Neural progenitor cell (in vitro differentiated cells): ENCODE data around the gene ANKHD1. TPM values are rescaled to one million over a fixed set of nuclear protein-coding genes. Genes with fewer than 3 reads are reported as not detected.

Source experiments
- DNase-seq: peaks from one replicate; pipeline ENCODE4 v3.0.0-alpha.2; 2016; ENCODE audit warnings: low spot score
- H2AFZ ChIP-seq: fragments of 200-600 bp; sonication (generic); replicated peaks from 2 replicates; pipeline ENCODE4 v1.6.1; 2016; ENCODE audit warnings: antibody characterized with exemption
- H3F3A ChIP-seq: fragments of 200-600 bp; sonication (generic); 2 replicates; pipeline ENCODE4 v1.6.1; 2016; ENCODE audit warnings: antibody characterized with exemption, low read depth
- H3K27ac ChIP-seq: fragments of 200-600 bp; sonication (generic); 2 replicates; pipeline ENCODE4 v1.5.1; 2016; ENCODE audit warnings: mild to moderate bottlenecking
- H3K27me3 ChIP-seq: fragments of 200-600 bp; sonication (generic); 2 replicates; pipeline ENCODE4 v1.6.1; 2016; ENCODE audit warnings: mild to moderate bottlenecking, moderate library complexity
- H3K36me3 ChIP-seq: fragments of 200-600 bp; sonication (generic); 2 replicates; pipeline ENCODE4 v1.5.1; 2016
- H3K4me1 ChIP-seq: fragments of 200-600 bp; sonication (generic); 2 replicates; pipeline ENCODE4 v1.6.1; 2016; ENCODE audit warnings: mixed run types
- H3K4me2 ChIP-seq: fragments of 200-600 bp; sonication (generic); 2 replicates; pipeline ENCODE4 v1.6.1; 2016
- H3K4me3 ChIP-seq: fragments of 200-600 bp; sonication (generic); 2 replicates; pipeline ENCODE4 v1.5.1; 2016
- H3K79me2 ChIP-seq: fragments of 200-600 bp; sonication (generic); 2 replicates; pipeline ENCODE4 v1.6.1; 2016; ENCODE audit warnings: low read depth
- H3K9ac ChIP-seq: fragments of 200-600 bp; sonication (generic); 2 replicates; pipeline ENCODE4 v1.6.1; 2016
- H3K9me3 ChIP-seq: fragments of 200-600 bp; sonication (generic); 2 replicates; pipeline ENCODE4 v1.5.1; 2016; ENCODE audit warnings: low read depth
- H4K20me1 ChIP-seq: fragments of 200-600 bp; sonication (generic); 2 replicates; pipeline ENCODE4 v1.6.1; 2016; ENCODE audit warnings: low read depth
- H3K27ac Mint-ChIP-seq: 3 replicates; pipeline ENCODE4 v1.8.0; 2021; ENCODE audit warnings: mixed read lengths
- H3K27me3 Mint-ChIP-seq: 2 replicates; pipeline ENCODE4 v1.8.0; 2022; ENCODE audit warnings: low read depth, mild to moderate bottlenecking, inconsistent platforms, moderate library complexity, mixed read lengths; ENCODE audit not compliant: insufficient read depth
- H3K36me3 Mint-ChIP-seq: 3 replicates; pipeline ENCODE4 v1.8.0; 2021; ENCODE audit warnings: mixed read lengths
- H3K4me1 Mint-ChIP-seq: 3 replicates; pipeline ENCODE4 v1.8.0; 2021; ENCODE audit warnings: mixed read lengths
- H3K4me3 Mint-ChIP-seq: 3 replicates; pipeline ENCODE4 v1.8.0; 2021; ENCODE audit warnings: mild to moderate bottlenecking, moderate library complexity, mixed read lengths
- H3K9me3 Mint-ChIP-seq: 3 replicates; pipeline ENCODE4 v1.8.0; 2020; ENCODE audit warnings: mixed read lengths
- EZH2 ChIP-seq: fragments of 200-600 bp; sonication (generic); IDR thresholded peaks from 2 replicates; pipeline ENCODE4 v1.6.1; 2017; ENCODE audit warnings: antibody characterized with exemption, mild to moderate bottlenecking, moderate library complexity
- EZH2phosphoT487 ChIP-seq: fragments of 200-600 bp; sonication (generic); IDR thresholded peaks from 2 replicates; pipeline ENCODE4 v1.6.1; 2017; ENCODE audit warnings: antibody characterized with exemption
- total RNA-seq: library from RNA; depleted of rRNA; stranded (reverse); fragments of >200 nt; gene quantifications from 2 replicates; pipeline ENCODE4 v1.2.3, GENCODE V29; 2015; ENCODE audit warnings: low replicate concordance
- TF ChIP-seq, protein P1 (sequence below): fragments of 200-600 bp; sonication (generic); IDR thresholded peaks from 2 replicates; pipeline ENCODE4 v1.5.1; 2017; ENCODE audit warnings: antibody characterized with exemption, mild to moderate bottlenecking

Gene ANKHD1
- total RNA-seq, 1 donor from 2014 or later = 110 TPM

- peaks cover 20% of the 10 kb centered on the region for H3K4me1 Mint-ChIP-seq
- H3F3A ChIP-seq = peaks cover 7% of the 10 kb centered on the region
- no peaks in the 10 kb centered on the region for H3K36me3 ChIP-seq
- H3K4me3 ChIP-seq = peak within 1 kb of the TSS; percentile 84
- H3K4me3 Mint-ChIP-seq = peak within 1 kb of the TSS; percentile 93
- H3K9ac ChIP-seq = peak within 1 kb of the TSS; percentile 77
- H3K79me2 ChIP-seq = peaks cover 46% of the 10 kb centered on the region
- DNase-seq = peak; percentile 93
- TF ChIP-seq, protein P1, sequence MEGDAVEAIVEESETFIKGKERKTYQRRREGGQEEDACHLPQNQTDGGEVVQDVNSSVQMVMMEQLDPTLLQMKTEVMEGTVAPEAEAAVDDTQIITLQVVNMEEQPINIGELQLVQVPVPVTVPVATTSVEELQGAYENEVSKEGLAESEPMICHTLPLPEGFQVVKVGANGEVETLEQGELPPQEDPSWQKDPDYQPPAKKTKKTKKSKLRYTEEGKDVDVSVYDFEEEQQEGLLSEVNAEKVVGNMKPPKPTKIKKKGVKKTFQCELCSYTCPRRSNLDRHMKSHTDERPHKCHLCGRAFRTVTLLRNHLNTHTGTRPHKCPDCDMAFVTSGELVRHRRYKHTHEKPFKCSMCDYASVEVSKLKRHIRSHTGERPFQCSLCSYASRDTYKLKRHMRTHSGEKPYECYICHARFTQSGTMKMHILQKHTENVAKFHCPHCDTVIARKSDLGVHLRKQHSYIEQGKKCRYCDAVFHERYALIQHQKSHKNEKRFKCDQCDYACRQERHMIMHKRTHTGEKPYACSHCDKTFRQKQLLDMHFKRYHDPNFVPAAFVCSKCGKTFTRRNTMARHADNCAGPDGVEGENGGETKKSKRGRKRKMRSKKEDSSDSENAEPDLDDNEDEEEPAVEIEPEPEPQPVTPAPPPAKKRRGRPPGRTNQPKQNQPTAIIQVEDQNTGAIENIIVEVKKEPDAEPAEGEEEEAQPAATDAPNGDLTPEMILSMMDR = no peak
- no peak for TF ChIP-seq EZH2
- peaks cover 4% of the 10 kb centered on the region for H3K27me3 Mint-ChIP-seq
- peak within 1 kb of the TSS; percentile 82 for H3K27ac Mint-ChIP-seq
- peaks cover 7% of the 10 kb centered on the region for H4K20me1 ChIP-seq
- peak within 1 kb of the TSS; percentile 35 for H2AFZ ChIP-seq
- no peaks in the 10 kb centered on the region for H3K9me3 ChIP-seq
- H3K9me3 Mint-ChIP-seq = no peaks in the 10 kb centered on the region
- no peaks in the 10 kb centered on the region for H3K27me3 ChIP-seq
- peak within 1 kb of the TSS; percentile 35 for H3K27ac ChIP-seq
- peak within 1 kb of the TSS; percentile 93 for H3K4me2 ChIP-seq
- peaks cover 16% of the 10 kb centered on the region for H3K36me3 Mint-ChIP-seq
- peaks cover 12% of the 10 kb centered on the region for H3K4me1 ChIP-seq
Observed at GRCh38 chr5:140557136-140557805, 155.6 kb downstream of the ANKHD1 start, which contains the start of gene SRA1. SRA1 (minus strand) TSS chr5:140557473; CDS start chr5:140557452, 21 bp downstream.

GRCh38 chr5:140557965-140558364 is 156.3 kb downstream of the ANKHD1 start:
- no peaks in the 10 kb centered on the region for H3K27me3 ChIP-seq
- Mint-ChIP-seq H3K27me3 (peaks cover 4% of the 10 kb centered on the region), H3K9me3 (no peaks in the 10 kb centered on the region), H3K4me1 (peaks cover 26% of the 10 kb centered on the region), H3K27ac (peak overlapping the region; percentile 82), H3K4me3 (peak overlapping the region; percentile 93), H3K36me3 (peaks cover 15% of the 10 kb centered on the region)
- no peaks in the 10 kb centered on the region for H3K36me3 ChIP-seq
- peak overlapping the region; percentile 35 for H2AFZ ChIP-seq
- DNase-seq = no peak
- peaks cover 7% of the 10 kb centered on the region for H4K20me1 ChIP-seq
- H3K4me3 ChIP-seq = peak overlapping the region; percentile 84
- peaks cover 7% of the 10 kb centered on the region for H3F3A ChIP-seq
- peaks cover 12% of the 10 kb centered on the region for H3K4me1 ChIP-seq
- H3K27ac ChIP-seq = peak overlapping the region; percentile 35
- TF ChIP-seq EZH2 (no peak), EZH2phosphoT487 (no peak)
- TF ChIP-seq, protein P1 = no peak
- H3K79me2 ChIP-seq = peaks cover 41% of the 10 kb centered on the region
- peak overlapping the region; percentile 93 for H3K4me2 ChIP-seq
- no peaks in the 10 kb centered on the region for H3K9me3 ChIP-seq
- H3K9ac ChIP-seq = no peak overlapping the region

DNA sequence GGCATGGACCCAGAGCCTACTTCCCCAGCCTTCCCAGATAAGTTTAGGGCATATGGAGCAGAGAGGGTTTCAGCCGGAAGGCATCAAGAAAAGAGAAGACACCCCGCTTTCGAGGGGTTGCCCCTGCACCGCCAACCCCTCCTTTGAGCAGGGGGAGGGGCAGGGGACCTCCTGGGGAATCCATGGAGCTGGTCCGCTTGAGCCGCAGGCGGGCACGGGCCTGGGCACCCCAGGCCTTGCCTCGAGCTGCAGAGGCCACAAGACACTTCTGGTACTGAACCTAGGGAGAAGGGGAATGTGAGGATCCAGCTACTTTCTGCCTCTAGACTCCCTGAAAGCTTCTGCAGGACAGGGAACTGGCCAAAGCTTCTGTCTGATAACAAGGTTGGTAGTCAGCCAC is 156.9 kb downstream of the ANKHD1 start:
- H3K4me3 Mint-ChIP-seq = no peak overlapping the region
- no peak overlapping the region for H3K4me2 ChIP-seq
- H3K27ac Mint-ChIP-seq = no peak overlapping the region
- peaks cover 4% of the 10 kb centered on the region for H3K27me3 Mint-ChIP-seq
- H3K4me1 Mint-ChIP-seq = peaks cover 31% of the 10 kb centered on the region
- DNase-seq = no peak
- H4K20me1 ChIP-seq = peaks cover 7% of the 10 kb centered on the region
- H3K4me1 ChIP-seq = peaks cover 15% of the 10 kb centered on the region
- H3F3A ChIP-seq = peaks cover 7% of the 10 kb centered on the region
- H2AFZ ChIP-seq = no peak overlapping the region
- peaks cover 10% of the 10 kb centered on the region for H3K36me3 Mint-ChIP-seq
- H3K79me2 ChIP-seq = peaks cover 37% of the 10 kb centered on the region
- H3K27ac ChIP-seq = no peak overlapping the region
- no peak for TF ChIP-seq EZH2phosphoT487
- TF ChIP-seq, protein P1 = no peak
- no peak for TF ChIP-seq EZH2
- H3K9me3 ChIP-seq = no peaks in the 10 kb centered on the region
- no peaks in the 10 kb centered on the region for H3K9me3 Mint-ChIP-seq
- H3K9ac ChIP-seq = no peak overlapping the region
- H3K27me3 ChIP-seq = no peaks in the 10 kb centered on the region
- H3K4me3 ChIP-seq = no peak overlapping the region
- H3K36me3 ChIP-seq = no peaks in the 10 kb centered on the region
